GM23338 (cell line): Measurements from ENCODE around the gene POSTN.

ENCODE experiments used
- CREB1 ChIP-seq: fragments of 250-450 bp; sonication (Bioruptor Pico); IDR thresholded peaks from 2 replicates; pipeline ENCODE4 v1.5.0; 2020; ENCODE audit warnings: low read depth, mild to moderate bottlenecking, moderate library complexity
- EZH2 ChIP-seq: fragments of 200-600 bp; sonication (generic); IDR thresholded peaks from one replicate; pipeline ENCODE4 v1.8.0; 2017; ENCODE audit warnings: antibody characterized with exemption, mild to moderate bottlenecking, low read depth; ENCODE audit not compliant: unreplicated experiment
- EZH2phosphoT487 ChIP-seq: fragments of 200-600 bp; sonication (generic); IDR thresholded peaks from one replicate; pipeline ENCODE4 v1.8.1; 2018; ENCODE audit warnings: antibody characterized with exemption; ENCODE audit not compliant: unreplicated experiment
- JUNB ChIP-seq: IDR thresholded peaks from one replicate; pipeline ENCODE4 v1.6.1; 2016; ENCODE audit warnings: antibody characterized with exemption; ENCODE audit not compliant: unreplicated experiment
- NANOG ChIP-seq: IDR thresholded peaks from 2 replicates; pipeline ENCODE4 v1.6.1; 2016; ENCODE audit warnings: antibody characterized with exemption, borderline replicate concordance
- POLR2AphosphoS5 ChIP-seq: IDR thresholded peaks from 2 replicates; pipeline ENCODE4 v1.6.1; 2016; ENCODE audit warnings: antibody characterized with exemption, low read depth
- STAT1 ChIP-seq: IDR thresholded peaks from one replicate; pipeline ENCODE4 v1.6.1; 2016; ENCODE audit warnings: antibody characterized with exemption; ENCODE audit not compliant: unreplicated experiment
- ZNF331 ChIP-seq: fragments of 250-450 bp; sonication (Bioruptor Pico); IDR thresholded peaks from 2 replicates; pipeline ENCODE4 v1.5.0; 2020; ENCODE audit warnings: low read depth, mild to moderate bottlenecking, moderate library complexity
- TF ChIP-seq, protein P1 (sequence below), 2 experiments: fragments of 200-600 bp in 1 of 2; sonication (generic) in 1 of 2; conservative IDR thresholded peaks; 2 replicates each; pipeline versions ENCODE4 v1.5.1 to v1.6.1; 2016 to 2017; ENCODE audit warnings: antibody characterized with exemption in 2 of 2, low read depth in 2 of 2, mild to moderate bottlenecking in 2 of 2, moderate library complexity in 1 of 2
- TF ChIP-seq, protein P2 (sequence below): IDR thresholded peaks from one replicate; pipeline ENCODE4 v1.6.1; 2018; ENCODE audit warnings: antibody characterized with exemption; ENCODE audit not compliant: unreplicated experiment
- TF ChIP-seq, protein P3 (sequence below): IDR thresholded peaks from 2 replicates; pipeline ENCODE4 v1.6.1; 2016; ENCODE audit warnings: antibody characterized with exemption

DNA sequence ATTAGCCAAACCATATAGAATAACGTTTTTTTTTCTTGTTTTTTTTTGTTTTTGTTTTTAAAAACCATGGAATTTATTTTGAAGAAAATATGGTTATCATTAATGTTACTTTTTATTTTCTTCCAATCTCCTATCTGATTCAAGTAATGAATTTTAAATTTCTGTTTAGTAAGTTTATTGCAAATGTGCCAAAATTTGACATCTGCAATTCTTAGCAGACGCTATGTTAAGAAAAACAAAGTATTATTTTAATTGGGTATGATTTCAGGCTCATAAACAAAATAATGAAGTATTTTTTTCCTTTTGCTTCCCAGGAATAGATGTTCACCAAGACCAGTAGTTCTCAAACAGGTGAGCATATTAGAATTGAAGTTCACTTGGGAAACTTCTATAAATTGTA is 63.1 kb downstream of the POSTN start:
- TF ChIP-seq, protein P1, sequence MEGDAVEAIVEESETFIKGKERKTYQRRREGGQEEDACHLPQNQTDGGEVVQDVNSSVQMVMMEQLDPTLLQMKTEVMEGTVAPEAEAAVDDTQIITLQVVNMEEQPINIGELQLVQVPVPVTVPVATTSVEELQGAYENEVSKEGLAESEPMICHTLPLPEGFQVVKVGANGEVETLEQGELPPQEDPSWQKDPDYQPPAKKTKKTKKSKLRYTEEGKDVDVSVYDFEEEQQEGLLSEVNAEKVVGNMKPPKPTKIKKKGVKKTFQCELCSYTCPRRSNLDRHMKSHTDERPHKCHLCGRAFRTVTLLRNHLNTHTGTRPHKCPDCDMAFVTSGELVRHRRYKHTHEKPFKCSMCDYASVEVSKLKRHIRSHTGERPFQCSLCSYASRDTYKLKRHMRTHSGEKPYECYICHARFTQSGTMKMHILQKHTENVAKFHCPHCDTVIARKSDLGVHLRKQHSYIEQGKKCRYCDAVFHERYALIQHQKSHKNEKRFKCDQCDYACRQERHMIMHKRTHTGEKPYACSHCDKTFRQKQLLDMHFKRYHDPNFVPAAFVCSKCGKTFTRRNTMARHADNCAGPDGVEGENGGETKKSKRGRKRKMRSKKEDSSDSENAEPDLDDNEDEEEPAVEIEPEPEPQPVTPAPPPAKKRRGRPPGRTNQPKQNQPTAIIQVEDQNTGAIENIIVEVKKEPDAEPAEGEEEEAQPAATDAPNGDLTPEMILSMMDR (conservative IDR thresholded peaks at IDR 0.05; ENCODE audit: low read depth in 2 of 2), result no peak
- TF ChIP-seq JUNB, result no peak
- TF ChIP-seq EZH2, result no peak
- no peak for TF ChIP-seq POLR2AphosphoS5
- no peak for TF ChIP-seq CREB1 (CRISPR knock-in tag)
- TF ChIP-seq EZH2phosphoT487, result no peak
- TF ChIP-seq, protein P2, sequence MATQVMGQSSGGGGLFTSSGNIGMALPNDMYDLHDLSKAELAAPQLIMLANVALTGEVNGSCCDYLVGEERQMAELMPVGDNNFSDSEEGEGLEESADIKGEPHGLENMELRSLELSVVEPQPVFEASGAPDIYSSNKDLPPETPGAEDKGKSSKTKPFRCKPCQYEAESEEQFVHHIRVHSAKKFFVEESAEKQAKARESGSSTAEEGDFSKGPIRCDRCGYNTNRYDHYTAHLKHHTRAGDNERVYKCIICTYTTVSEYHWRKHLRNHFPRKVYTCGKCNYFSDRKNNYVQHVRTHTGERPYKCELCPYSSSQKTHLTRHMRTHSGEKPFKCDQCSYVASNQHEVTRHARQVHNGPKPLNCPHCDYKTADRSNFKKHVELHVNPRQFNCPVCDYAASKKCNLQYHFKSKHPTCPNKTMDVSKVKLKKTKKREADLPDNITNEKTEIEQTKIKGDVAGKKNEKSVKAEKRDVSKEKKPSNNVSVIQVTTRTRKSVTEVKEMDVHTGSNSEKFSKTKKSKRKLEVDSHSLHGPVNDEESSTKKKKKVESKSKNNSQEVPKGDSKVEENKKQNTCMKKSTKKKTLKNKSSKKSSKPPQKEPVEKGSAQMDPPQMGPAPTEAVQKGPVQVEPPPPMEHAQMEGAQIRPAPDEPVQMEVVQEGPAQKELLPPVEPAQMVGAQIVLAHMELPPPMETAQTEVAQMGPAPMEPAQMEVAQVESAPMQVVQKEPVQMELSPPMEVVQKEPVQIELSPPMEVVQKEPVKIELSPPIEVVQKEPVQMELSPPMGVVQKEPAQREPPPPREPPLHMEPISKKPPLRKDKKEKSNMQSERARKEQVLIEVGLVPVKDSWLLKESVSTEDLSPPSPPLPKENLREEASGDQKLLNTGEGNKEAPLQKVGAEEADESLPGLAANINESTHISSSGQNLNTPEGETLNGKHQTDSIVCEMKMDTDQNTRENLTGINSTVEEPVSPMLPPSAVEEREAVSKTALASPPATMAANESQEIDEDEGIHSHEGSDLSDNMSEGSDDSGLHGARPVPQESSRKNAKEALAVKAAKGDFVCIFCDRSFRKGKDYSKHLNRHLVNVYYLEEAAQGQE, result no peak
- TF ChIP-seq, protein P3, sequence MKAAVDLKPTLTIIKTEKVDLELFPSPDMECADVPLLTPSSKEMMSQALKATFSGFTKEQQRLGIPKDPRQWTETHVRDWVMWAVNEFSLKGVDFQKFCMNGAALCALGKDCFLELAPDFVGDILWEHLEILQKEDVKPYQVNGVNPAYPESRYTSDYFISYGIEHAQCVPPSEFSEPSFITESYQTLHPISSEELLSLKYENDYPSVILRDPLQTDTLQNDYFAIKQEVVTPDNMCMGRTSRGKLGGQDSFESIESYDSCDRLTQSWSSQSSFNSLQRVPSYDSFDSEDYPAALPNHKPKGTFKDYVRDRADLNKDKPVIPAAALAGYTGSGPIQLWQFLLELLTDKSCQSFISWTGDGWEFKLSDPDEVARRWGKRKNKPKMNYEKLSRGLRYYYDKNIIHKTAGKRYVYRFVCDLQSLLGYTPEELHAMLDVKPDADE, result no peak
- TF ChIP-seq STAT1, result no peak
- no peak for TF ChIP-seq NANOG
- TF ChIP-seq ZNF331, result no peak
